GM23338 (cell line): ENCODE results near the gene ZBTB22. TPM values are rescaled to one million over a fixed set of nuclear protein-coding genes. Genes with fewer than 3 reads are reported as not detected.

Source experiments
- ATAC-seq: fragments of 200-7000 bp; cut with Tn5 transposase; 3 replicates; pipeline ENCODE4 v1.9.1; 2020
- DNase-seq: peaks from one replicate; pipeline ENCODE4 v3.0.0-alpha.2; 2015; ENCODE audit warnings: low spot score
- H2AFZ ChIP-seq: fragments of 200-600 bp; sonication (generic); 2 replicates; pipeline ENCODE4 v1.8.0; 2016; ENCODE audit warnings: antibody characterized with exemption, mild to moderate bottlenecking, moderate library complexity
- H3F3A ChIP-seq: fragments of 200-600 bp; sonication (generic); replicated peaks from 2 replicates; pipeline ENCODE4 v1.8.0; 2017; ENCODE audit warnings: antibody characterized with exemption, mixed run types, low read depth
- H3K27ac ChIP-seq: fragments of 200-600 bp; sonication (generic); 2 replicates; pipeline ENCODE4 v1.6.1; 2016; ENCODE audit warnings: low read depth
- H3K27me3 ChIP-seq: fragments of 200-600 bp; sonication (generic); 2 replicates; pipeline ENCODE4 v1.8.0; 2016; ENCODE audit warnings: mild to moderate bottlenecking, mixed run types, moderate library complexity; ENCODE audit not compliant: insufficient read depth
- H3K36me3 ChIP-seq: fragments of 200-600 bp; sonication (generic); 2 replicates; pipeline ENCODE4 v1.8.0; 2016; ENCODE audit warnings: mild to moderate bottlenecking; ENCODE audit not compliant: insufficient read depth
- H3K4me1 ChIP-seq: fragments of 200-600 bp; sonication (generic); 2 replicates; pipeline ENCODE4 v1.8.0; 2016; ENCODE audit warnings: mild to moderate bottlenecking, moderate library complexity; ENCODE audit not compliant: insufficient read depth
- H3K4me2 ChIP-seq: fragments of 200-600 bp; sonication (generic); 2 replicates; pipeline ENCODE4 v1.7.1; 2017; ENCODE audit warnings: mixed run types
- H3K4me3 ChIP-seq: fragments of 200-600 bp; sonication (generic); 2 replicates; pipeline ENCODE4 v1.6.1; 2016; ENCODE audit warnings: mixed run types
- H3K79me2 ChIP-seq: fragments of 200-600 bp; sonication (generic); replicated peaks from 2 replicates; pipeline ENCODE4 v1.8.0; 2017; ENCODE audit warnings: mild to moderate bottlenecking; ENCODE audit not compliant: insufficient read depth
- H3K9me2 ChIP-seq: fragments of 200-600 bp; sonication (generic); 2 replicates; pipeline ENCODE4 v1.8.0; 2017; ENCODE audit not compliant: insufficient read depth
- H4K20me1 ChIP-seq: fragments of 200-600 bp; sonication (generic); replicated peaks from 2 replicates; pipeline ENCODE4 v1.8.0; 2017; ENCODE audit warnings: mild to moderate bottlenecking; ENCODE audit not compliant: insufficient read depth
- H3K27ac Mint-ChIP-seq: 2 replicates; pipeline ENCODE4 v1.8.0; 2020; ENCODE audit warnings: inconsistent platforms, mild to moderate bottlenecking, moderate library complexity, mixed read lengths
- H3K27me3 Mint-ChIP-seq: 3 replicates; pipeline ENCODE4 v1.8.0; 2022; ENCODE audit warnings: low read depth, mild to moderate bottlenecking, moderate library complexity, mixed read lengths, inconsistent platforms; ENCODE audit not compliant: insufficient read depth, poor library complexity
- H3K36me3 Mint-ChIP-seq: 3 replicates; pipeline ENCODE4 v1.8.0; 2021; ENCODE audit warnings: low read depth, mild to moderate bottlenecking, inconsistent platforms, moderate library complexity, mixed read lengths
- H3K4me1 Mint-ChIP-seq: 3 replicates; pipeline ENCODE4 v1.8.0; 2020; ENCODE audit warnings: mild to moderate bottlenecking, inconsistent platforms, mixed read lengths
- H3K4me3 Mint-ChIP-seq: 3 replicates; pipeline ENCODE4 v1.8.0; 2021; ENCODE audit warnings: moderate library complexity, mild to moderate bottlenecking, inconsistent platforms, mixed read lengths
- H3K9me3 Mint-ChIP-seq: 3 replicates; pipeline ENCODE4 v1.8.0; 2020; ENCODE audit warnings: moderate library complexity, mild to moderate bottlenecking, inconsistent platforms, mixed read lengths
- CREB1 ChIP-seq: fragments of 250-450 bp; sonication (Bioruptor Pico); IDR thresholded peaks from 2 replicates; pipeline ENCODE4 v1.5.0; 2020; ENCODE audit warnings: low read depth, mild to moderate bottlenecking, moderate library complexity
- CTCF ChIP-seq, 2 experiments: fragments of 200-600 bp in 1 of 2; sonication (generic) in 1 of 2; conservative IDR thresholded peaks; 2 replicates each; pipeline versions ENCODE4 v1.5.1 to v1.6.1; 2016 to 2017; ENCODE audit warnings: antibody characterized with exemption in 2 of 2, low read depth in 2 of 2, mild to moderate bottlenecking in 2 of 2, moderate library complexity in 1 of 2
- ETS1 ChIP-seq: IDR thresholded peaks from 2 replicates; pipeline ENCODE4 v1.6.1; 2016; ENCODE audit warnings: antibody characterized with exemption
- NANOG ChIP-seq: IDR thresholded peaks from 2 replicates; pipeline ENCODE4 v1.6.1; 2016; ENCODE audit warnings: antibody characterized with exemption, borderline replicate concordance
- POLR2AphosphoS5 ChIP-seq: IDR thresholded peaks from 2 replicates; pipeline ENCODE4 v1.6.1; 2016; ENCODE audit warnings: antibody characterized with exemption, low read depth
- REST ChIP-seq: IDR thresholded peaks from one replicate; pipeline ENCODE4 v1.6.1; 2018; ENCODE audit warnings: antibody characterized with exemption; ENCODE audit not compliant: unreplicated experiment
- STAT1 ChIP-seq: IDR thresholded peaks from one replicate; pipeline ENCODE4 v1.6.1; 2016; ENCODE audit warnings: antibody characterized with exemption; ENCODE audit not compliant: unreplicated experiment
- ZNF114 ChIP-seq: fragments of 250-450 bp; sonication (Bioruptor Pico); IDR thresholded peaks from 2 replicates; pipeline ENCODE4 v1.5.0; 2020; ENCODE audit warnings: mild to moderate bottlenecking, moderate library complexity
- polyA plus RNA-seq: library from polyadenylated mRNA; unstranded; fragments of >200 nt; fragmentation: Nextera tagmentation; extraction: Ambion mirVana; gene quantifications from 2 replicates; pipeline ENCODE4 v1.2.1, GENCODE V29; 2016
- total RNA-seq: library from RNA; depleted of rRNA; stranded (reverse); fragments of >200 nt; shearing (Covaris generic); gene quantifications from 2 replicates; pipeline ENCODE4 v1.2.3, GENCODE V29; 2014

The ZBTB22 gene
- total and polyA plus RNA-seq, 2 experiments from 2014 or later = 3.9 to 7.7 TPM

- peaks cover 15% of the 10 kb centered on the region; the same call in 1 of the 2 replicates for H3F3A ChIP-seq
- H3K27me3 Mint-ChIP-seq = peaks cover 26% of the 10 kb centered on the region
- H3K4me3 Mint-ChIP-seq = peak overlapping the region; percentile 97
- H2AFZ ChIP-seq = no peak overlapping the region
- H3K9me3 Mint-ChIP-seq = no peaks in the 10 kb centered on the region
- peaks cover 15% of the 10 kb centered on the region for H3K36me3 Mint-ChIP-seq
- no peaks in the 10 kb centered on the region for H3K27me3 ChIP-seq
- peak overlapping the region; percentile 98 for H3K27ac ChIP-seq
- no peaks in the 10 kb centered on the region for H3K9me2 ChIP-seq
- H3K27ac Mint-ChIP-seq = peak overlapping the region; percentile 96
- H3K4me3 ChIP-seq = peak overlapping the region; percentile 100
- H3K36me3 ChIP-seq = no peaks in the 10 kb centered on the region
- peaks cover 34% of the 10 kb centered on the region for H3K79me2 ChIP-seq
- peaks cover 25% of the 10 kb centered on the region for H3K4me1 Mint-ChIP-seq
- peaks cover 22% of the 10 kb centered on the region for H4K20me1 ChIP-seq
- H3K4me1 ChIP-seq = no peaks in the 10 kb centered on the region
- H3K4me2 ChIP-seq = peak overlapping the region; percentile 99
- ATAC-seq (peak; percentile 57), DNase-seq (peak; percentile 94)
- TF ChIP-seq ETS1 (peak; percentile 67; the same call in 1 of the 2 replicates), POLR2AphosphoS5 (peak; percentile 95), CTCF (conservative IDR thresholded peaks at IDR 0.05; ENCODE audit: low read depth in 2 of 2) (peak; percentile 71 to 83), REST (no peak)
Measured at GRCh38 chr6:33299237-33299944, 18.2 kb downstream of the ZBTB22 start.

- H3K36me3 ChIP-seq = no peaks in the 10 kb centered on the region
- H3K4me1 ChIP-seq = no peaks in the 10 kb centered on the region
- H3K4me3 Mint-ChIP-seq = peak within 1 kb of the TSS; percentile 97
- peak within 1 kb of the TSS; percentile 98 for H3K27ac ChIP-seq
- no peaks in the 10 kb centered on the region for H3K27me3 ChIP-seq
- H3K4me2 ChIP-seq = peak within 1 kb of the TSS; percentile 99
- H3K9me3 Mint-ChIP-seq = no peaks in the 10 kb centered on the region
- peaks cover 24% of the 10 kb centered on the region for H3K27me3 Mint-ChIP-seq
- H3F3A ChIP-seq = peaks cover 19% of the 10 kb centered on the region; the same call in 1 of the 2 replicates
- peaks cover 34% of the 10 kb centered on the region for H3K79me2 ChIP-seq
- peak within 1 kb of the TSS; percentile 93 for H2AFZ ChIP-seq
- DNase-seq = peak; percentile 52
- H4K20me1 ChIP-seq = peaks cover 22% of the 10 kb centered on the region
- H3K4me1 Mint-ChIP-seq = peaks cover 25% of the 10 kb centered on the region
- peaks cover 17% of the 10 kb centered on the region for H3K36me3 Mint-ChIP-seq
- no peaks in the 10 kb centered on the region for H3K9me2 ChIP-seq
- H3K27ac Mint-ChIP-seq = peak within 1 kb of the TSS; percentile 98
- ATAC-seq = peak; percentile 4
- peak within 1 kb of the TSS; percentile 100 for H3K4me3 ChIP-seq
- no peak for TF ChIP-seq CREB1
- no peak for TF ChIP-seq STAT1
- no peak for TF ChIP-seq NANOG
- TF ChIP-seq CTCF (conservative IDR thresholded peaks at IDR 0.05; ENCODE audit: low read depth in 2 of 2) = no peak
- no peak for TF ChIP-seq ZNF114 (CRISPR knock-in tag)
- TF ChIP-seq ETS1 = no peak
Measured at GRCh38 chr6:33298773-33299236, 18.7 kb downstream of the ZBTB22 start, which contains the start of gene RGL2. TSS of gene RGL2 (minus strand) at chr6:33298942. CDS start at chr6:33298610, 332 bp downstream.
